Measurements from ENCODE around the gene SDSL. TPM values are rescaled to one million over a fixed set of nuclear protein-coding genes. Genes with fewer than 3 reads are reported as not detected.

The SDSL gene
- total RNA-seq, 1 donor from 2014 or later: 3.1 TPM

DNA sequence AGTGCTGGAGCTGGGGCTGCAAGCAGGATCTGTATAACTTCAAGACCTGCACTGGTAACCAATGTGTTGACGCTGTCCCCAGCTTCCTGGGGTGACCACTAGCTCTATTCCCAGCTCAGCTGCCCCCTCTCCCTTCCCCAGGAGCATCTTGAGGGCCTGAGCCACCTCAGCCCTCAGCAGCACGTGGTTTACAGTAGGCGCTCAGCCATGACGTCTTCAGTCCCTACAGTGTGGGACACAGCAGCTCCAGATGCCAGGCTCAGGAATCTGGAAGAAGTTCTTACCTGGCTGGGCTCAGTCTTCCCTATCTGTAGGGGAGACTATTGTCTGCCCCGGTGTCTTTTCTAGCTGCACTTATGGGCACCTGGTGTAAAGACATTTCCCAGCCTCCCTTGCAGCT, 27.1 kb upstream of the SDSL start:
- no peak overlapping the region for H3K4me3 ChIP-seq
- H3K4me2 ChIP-seq: no peak overlapping the region
- peaks cover 7% of the 10 kb centered on the region for H3K4me1 Mint-ChIP-seq
- no peaks in the 10 kb centered on the region for H3K36me3 ChIP-seq
- no peak overlapping the region for H3K9ac ChIP-seq
- H3K9me3 ChIP-seq (ENCODE audit: low read depth): no peaks in the 10 kb centered on the region
- H3F3A ChIP-seq (ENCODE audit: low read depth): peaks cover 5% of the 10 kb centered on the region
- H3K36me3 Mint-ChIP-seq: no peaks in the 10 kb centered on the region
- peaks cover 6% of the 10 kb centered on the region for H3K27me3 Mint-ChIP-seq (ENCODE audit: insufficient read depth, low read depth)
- no peaks in the 10 kb centered on the region for H3K27me3 ChIP-seq
- H3K79me2 ChIP-seq (ENCODE audit: low read depth): no peaks in the 10 kb centered on the region
- TF ChIP-seq, protein P1, sequence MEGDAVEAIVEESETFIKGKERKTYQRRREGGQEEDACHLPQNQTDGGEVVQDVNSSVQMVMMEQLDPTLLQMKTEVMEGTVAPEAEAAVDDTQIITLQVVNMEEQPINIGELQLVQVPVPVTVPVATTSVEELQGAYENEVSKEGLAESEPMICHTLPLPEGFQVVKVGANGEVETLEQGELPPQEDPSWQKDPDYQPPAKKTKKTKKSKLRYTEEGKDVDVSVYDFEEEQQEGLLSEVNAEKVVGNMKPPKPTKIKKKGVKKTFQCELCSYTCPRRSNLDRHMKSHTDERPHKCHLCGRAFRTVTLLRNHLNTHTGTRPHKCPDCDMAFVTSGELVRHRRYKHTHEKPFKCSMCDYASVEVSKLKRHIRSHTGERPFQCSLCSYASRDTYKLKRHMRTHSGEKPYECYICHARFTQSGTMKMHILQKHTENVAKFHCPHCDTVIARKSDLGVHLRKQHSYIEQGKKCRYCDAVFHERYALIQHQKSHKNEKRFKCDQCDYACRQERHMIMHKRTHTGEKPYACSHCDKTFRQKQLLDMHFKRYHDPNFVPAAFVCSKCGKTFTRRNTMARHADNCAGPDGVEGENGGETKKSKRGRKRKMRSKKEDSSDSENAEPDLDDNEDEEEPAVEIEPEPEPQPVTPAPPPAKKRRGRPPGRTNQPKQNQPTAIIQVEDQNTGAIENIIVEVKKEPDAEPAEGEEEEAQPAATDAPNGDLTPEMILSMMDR (IDR thresholded peaks at IDR 0.05): no peak
- TF ChIP-seq EZH2 (IDR thresholded peaks at IDR 0.05) (no peak), EZH2phosphoT487 (IDR thresholded peaks at IDR 0.05) (no peak)
- H2AFZ ChIP-seq (replicated peaks): no peak overlapping the region
- no peak overlapping the region for H3K4me3 Mint-ChIP-seq
- H4K20me1 ChIP-seq (ENCODE audit: low read depth): no peaks in the 10 kb centered on the region
- no peak for DNase-seq (ENCODE audit: low spot score)
- H3K27ac Mint-ChIP-seq: no peak overlapping the region
- no peak overlapping the region for H3K27ac ChIP-seq
- H3K4me1 ChIP-seq: peaks cover 7% of the 10 kb centered on the region
- no peaks in the 10 kb centered on the region for H3K9me3 Mint-ChIP-seq

DNA sequence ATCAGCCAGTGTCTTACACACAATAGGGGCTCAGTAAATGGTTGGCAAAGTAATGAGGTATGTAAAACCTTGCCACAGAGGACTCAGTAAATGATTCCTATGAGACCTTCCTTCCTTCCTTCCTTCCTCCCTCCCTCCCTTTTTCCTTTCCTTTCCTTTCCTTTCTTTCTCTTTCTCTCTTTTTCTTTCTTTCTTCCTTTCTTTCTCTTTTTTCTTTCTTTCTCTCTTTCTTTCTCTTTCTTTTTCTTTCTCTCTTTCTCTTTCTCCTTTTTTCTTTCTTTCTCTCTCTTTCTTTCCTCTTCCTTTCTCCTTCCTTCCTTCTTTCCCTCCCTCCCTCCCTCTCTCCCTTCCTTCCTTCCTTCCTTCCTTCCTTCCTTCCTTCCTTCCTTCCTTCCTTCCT, 26.0 kb upstream of the SDSL start:
- H3F3A ChIP-seq (ENCODE audit: low read depth): peaks cover 5% of the 10 kb centered on the region
- H3K27ac ChIP-seq: no peak overlapping the region
- no peaks in the 10 kb centered on the region for H3K9me3 ChIP-seq (ENCODE audit: low read depth)
- H3K36me3 Mint-ChIP-seq: no peaks in the 10 kb centered on the region
- peaks cover 6% of the 10 kb centered on the region for H3K27me3 Mint-ChIP-seq (ENCODE audit: insufficient read depth, low read depth)
- DNase-seq (ENCODE audit: low spot score): no peak
- no peak overlapping the region for H3K27ac Mint-ChIP-seq
- no peak overlapping the region for H3K4me3 ChIP-seq
- peaks cover 7% of the 10 kb centered on the region for H3K4me1 ChIP-seq
- no peak for TF ChIP-seq EZH2 (IDR thresholded peaks at IDR 0.05)
- TF ChIP-seq EZH2phosphoT487 (IDR thresholded peaks at IDR 0.05): no peak
- TF ChIP-seq, protein P1 (IDR thresholded peaks at IDR 0.05): no peak
- no peaks in the 10 kb centered on the region for H3K9me3 Mint-ChIP-seq
- H3K4me3 Mint-ChIP-seq: no peak overlapping the region
- no peaks in the 10 kb centered on the region for H4K20me1 ChIP-seq (ENCODE audit: low read depth)
- H2AFZ ChIP-seq (replicated peaks): no peak overlapping the region
- H3K4me2 ChIP-seq: no peak overlapping the region
- no peaks in the 10 kb centered on the region for H3K79me2 ChIP-seq (ENCODE audit: low read depth)
- H3K36me3 ChIP-seq: no peaks in the 10 kb centered on the region
- no peaks in the 10 kb centered on the region for H3K27me3 ChIP-seq
- peaks cover 7% of the 10 kb centered on the region for H3K4me1 Mint-ChIP-seq
- H3K9ac ChIP-seq: no peak overlapping the region

DNA sequence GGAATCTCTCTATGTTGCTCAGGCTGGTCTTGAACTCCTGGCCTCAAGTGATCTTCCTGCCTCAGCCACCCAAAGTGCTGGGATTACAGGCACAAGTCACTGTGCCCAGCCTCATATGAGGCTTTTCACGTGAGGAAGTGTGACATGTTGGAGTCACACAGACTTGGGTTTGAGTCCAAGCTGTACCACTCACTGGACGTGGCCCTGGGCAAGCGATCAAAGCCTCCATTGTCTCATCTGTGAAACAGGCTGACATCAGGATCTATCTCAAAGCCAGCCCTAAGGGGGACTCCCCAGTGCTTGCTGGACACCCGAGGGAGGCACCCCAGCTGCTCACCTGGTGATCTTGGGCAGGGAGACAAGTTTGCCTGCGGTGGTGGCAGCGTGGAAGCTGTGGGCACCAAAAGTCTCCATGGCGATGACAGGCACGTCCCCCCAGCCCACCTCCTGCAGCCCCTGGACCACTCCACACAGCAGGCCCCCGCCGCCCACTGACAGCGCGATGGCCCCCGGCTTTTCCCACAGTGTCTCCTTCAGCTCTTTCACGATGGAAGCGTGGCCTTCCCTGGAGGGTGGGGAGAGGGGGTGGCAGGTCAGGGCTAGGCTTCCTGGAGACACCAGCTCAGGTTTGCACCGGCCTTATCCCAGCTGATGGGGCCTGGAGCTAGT, 25.2 kb upstream of the SDSL start:
- peaks cover 7% of the 10 kb centered on the region for H3K4me1 Mint-ChIP-seq
- no peak for DNase-seq (ENCODE audit: low spot score)
- peaks cover 6% of the 10 kb centered on the region for H3K27me3 Mint-ChIP-seq (ENCODE audit: insufficient read depth, low read depth)
- TF ChIP-seq, protein P1 (IDR thresholded peaks at IDR 0.05): no peak
- TF ChIP-seq EZH2phosphoT487 (IDR thresholded peaks at IDR 0.05) (no peak), EZH2 (IDR thresholded peaks at IDR 0.05) (no peak)
- Histone ChIP-seq H3K36me3 (no peaks in the 10 kb centered on the region), H3K9ac (no peak overlapping the region), H3F3A (ENCODE audit: low read depth) (peaks cover 5% of the 10 kb centered on the region), H3K9me3 (ENCODE audit: low read depth) (no peaks in the 10 kb centered on the region), H4K20me1 (ENCODE audit: low read depth) (no peaks in the 10 kb centered on the region), H3K27ac (no peak overlapping the region), H3K4me3 (no peak overlapping the region), H3K27me3 (no peaks in the 10 kb centered on the region), H3K79me2 (ENCODE audit: low read depth) (no peaks in the 10 kb centered on the region), H2AFZ (replicated peaks) (no peak overlapping the region), H3K4me2 (no peak overlapping the region), H3K4me1 (peaks cover 10% of the 10 kb centered on the region)
- H3K4me3 Mint-ChIP-seq: no peak overlapping the region
- H3K27ac Mint-ChIP-seq: no peak overlapping the region
- H3K36me3 Mint-ChIP-seq: no peaks in the 10 kb centered on the region
- no peaks in the 10 kb centered on the region for H3K9me3 Mint-ChIP-seq

Data from neural progenitor cell (in vitro differentiated cells).